HG02938 (cell line): ENCODE measurements around the gene ZNF224.
A peak's percentile ranks its signal among the peaks of the same experiment; 100 is the strongest.

ENCODE experiments used
- ATAC-seq: cut with Tn5 transposase; IDR thresholded peaks from one replicate; pipeline ENCODE4 v1.9.1; 2021; ENCODE audit warnings: mild to moderate bottlenecking, moderate library complexity; ENCODE audit not compliant: unreplicated experiment

ZNF224 gene

DNA sequence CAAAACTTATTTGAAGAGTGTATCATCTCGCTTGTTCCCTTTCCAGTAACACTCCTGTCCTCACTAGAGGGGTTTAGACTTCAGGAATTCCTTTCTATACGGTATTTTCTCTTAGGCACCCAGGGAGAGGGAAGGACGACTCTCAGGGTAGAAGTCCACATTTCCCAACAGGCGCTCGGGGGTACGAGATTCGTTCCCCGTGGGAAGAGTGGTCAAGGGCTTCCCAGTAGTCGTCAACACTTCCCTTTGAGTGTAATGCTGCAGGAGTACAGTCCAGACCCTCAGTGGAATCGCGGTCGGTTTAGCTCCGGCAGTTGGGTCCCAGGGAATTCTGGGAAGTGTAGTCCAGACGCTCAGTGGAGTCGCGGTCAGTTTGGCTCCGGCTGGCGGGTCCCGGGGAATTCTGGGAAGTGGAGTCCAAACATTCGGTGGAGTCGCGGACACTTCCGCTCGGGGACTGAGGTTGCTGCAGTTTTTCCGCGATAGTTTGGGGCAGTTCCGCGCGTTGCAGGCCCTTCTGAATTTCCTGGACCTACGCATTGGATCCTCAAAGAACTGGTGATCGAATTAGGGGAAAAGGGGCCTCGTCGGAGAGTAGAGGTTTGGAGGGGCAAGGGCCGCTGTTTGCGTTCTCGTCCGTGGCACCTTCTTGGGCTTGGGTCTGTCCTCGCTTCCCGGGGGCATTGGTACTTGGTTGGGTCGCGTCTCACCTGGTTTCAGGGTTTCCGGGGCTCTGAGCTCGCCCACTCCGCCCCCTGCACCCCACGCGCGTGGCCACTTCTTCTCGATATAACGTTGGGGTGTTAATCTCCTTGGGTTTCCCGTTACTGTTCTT, at the start of gene ZNF224:
ZNF224 (plus strand) TSS at position 431 of the 835 bp plus-strand sequence. CDS start 3,513 bp downstream, outside the sequence.
- peak; percentile 81 for ATAC-seq

DNA sequence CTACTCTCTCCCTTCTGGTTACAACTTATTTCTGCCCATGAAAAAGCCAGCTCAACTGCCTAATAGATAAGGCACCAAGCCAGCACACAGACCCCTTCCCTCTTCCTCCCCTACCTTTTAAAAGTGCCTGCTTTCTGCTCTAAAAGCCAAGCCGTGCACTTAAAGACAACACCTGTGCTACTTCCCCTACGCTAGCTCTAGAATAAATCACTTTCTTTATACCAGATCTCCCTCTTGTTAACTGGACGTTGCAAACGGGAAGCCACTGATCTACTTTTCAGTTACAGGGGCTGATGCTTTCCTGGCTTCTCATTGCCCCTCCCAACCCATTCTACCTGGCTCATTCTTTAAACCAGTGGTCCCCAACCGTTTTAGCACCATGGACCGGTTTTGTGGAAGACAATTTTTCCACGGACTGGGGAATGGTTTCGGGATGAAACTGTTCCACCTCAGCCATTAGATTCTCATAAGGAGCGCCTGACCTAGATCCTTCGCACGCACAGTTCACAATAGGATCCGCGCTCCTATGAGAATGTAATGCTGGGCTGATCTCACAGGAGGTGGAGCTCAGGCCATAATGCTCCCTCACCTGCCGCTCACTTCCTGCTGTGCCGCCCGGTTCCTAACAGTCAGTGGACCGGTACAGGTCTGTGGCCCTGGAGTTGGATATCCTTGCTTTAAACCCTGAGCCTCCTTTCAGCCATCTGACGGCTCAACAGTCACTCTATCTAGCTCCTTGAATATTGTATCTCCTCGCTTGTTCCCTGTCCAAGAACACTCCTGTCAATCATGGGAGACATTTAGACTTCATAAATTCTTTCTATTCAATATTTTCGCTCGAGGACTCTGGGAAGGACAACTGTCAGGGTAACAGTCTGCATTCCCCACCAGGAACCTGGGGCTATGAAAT, 43.2 kb upstream of the ZNF224 start:
- ATAC-seq = no peak

DNA sequence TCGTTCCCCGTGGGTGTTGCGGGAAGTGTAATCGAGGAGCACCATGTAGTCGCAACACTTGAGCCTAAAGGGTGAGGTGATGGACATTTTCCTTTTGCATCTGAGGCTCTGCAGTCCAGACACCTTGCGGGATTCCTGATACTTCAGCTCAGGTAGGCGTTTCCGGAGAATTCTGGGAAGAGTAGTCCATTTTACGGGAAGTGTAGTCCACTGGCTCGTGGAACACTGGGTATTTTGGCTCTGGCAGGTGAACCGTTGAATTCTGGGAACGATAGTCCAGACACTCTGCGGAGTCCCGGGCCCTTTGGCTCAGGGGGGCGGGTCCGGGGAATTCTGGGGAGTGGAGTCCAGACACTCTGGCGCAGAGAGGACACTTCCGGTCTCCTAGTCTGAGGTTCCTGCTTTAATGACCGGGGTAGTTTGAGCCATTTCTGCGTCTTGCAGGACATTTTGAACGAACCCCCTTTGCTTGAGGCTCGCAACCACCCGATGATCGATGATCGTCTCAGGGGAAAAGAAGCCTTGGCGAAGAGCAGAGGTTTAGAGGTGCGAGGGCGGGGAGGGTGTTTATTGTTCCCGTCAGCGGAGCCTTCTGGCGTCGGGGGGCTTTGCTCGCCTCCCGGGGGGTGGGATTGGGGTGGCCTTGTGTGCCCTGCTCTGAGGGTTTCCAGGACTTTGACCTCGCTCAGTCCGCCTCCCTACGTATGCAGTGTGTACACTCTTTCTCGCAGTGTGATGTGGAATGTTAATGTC, 42.3 kb upstream of the ZNF224 start, which contains the start of gene ZNF223:
ZNF223 (plus strand) TSS at position 387 of the 753 bp plus-strand sequence. CDS start 3,141 bp downstream, outside the sequence.
- ATAC-seq = peak; percentile 42

DNA sequence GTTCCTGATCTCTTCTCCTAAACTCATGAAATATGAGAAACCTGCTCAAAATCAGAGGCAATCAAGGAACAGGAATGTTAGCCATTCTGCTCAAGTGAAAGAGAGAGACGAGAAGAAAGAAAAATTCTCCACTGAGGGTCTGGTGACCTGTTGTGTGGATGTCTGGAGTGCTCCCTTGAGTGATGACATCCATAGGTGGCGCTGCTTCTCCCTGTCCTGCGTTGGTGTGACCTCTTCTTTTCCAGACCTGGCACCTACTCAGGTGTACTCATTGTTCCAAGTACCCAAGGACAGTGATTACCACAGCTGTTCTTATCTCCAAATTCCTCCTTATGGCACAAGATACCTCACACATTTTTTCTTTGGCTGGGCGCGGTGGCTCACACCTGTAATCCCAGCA, 38.3 kb upstream of the ZNF224 start:
- ATAC-seq = no peak

DNA sequence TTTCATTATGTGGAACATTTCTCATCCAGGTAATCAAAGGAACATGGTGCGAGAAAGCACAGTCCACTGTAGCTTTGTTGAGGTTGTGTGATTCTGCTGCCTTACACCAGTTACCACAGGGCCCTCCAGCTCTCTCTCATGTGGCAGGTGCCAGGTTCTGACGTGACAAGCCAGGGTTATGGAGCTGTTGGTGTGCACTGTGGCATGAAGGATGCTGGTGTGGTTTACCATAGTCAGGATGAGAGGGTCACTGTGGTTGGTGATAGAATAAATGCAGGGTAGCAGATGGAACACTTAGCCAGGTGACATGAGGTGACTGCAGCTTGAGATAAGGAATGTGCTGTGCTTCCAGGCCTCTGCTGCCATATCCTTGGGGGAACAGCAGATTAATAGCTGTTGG, 34.9 kb upstream of the ZNF224 start:
- ATAC-seq = no peak

DNA sequence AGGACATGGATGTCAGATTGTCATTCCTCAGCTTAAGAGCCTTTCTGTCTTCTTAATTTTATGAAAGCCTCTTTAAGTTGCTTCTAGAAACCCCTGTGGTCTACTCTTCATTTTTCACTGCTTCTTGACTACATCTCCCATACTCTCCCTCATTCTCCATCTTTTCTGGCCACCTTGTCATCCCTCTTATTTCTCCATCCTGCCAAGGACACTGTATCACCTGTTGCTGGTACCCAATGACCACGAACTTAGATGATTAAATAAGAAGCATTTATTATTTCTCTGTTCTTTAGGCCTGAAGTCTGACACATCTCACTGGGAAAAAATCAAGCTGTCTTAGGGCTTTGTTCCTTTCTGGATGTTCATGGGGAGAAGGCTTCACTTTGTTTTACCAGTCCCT, 33.1 kb upstream of the ZNF224 start:
- ATAC-seq = no peak

DNA sequence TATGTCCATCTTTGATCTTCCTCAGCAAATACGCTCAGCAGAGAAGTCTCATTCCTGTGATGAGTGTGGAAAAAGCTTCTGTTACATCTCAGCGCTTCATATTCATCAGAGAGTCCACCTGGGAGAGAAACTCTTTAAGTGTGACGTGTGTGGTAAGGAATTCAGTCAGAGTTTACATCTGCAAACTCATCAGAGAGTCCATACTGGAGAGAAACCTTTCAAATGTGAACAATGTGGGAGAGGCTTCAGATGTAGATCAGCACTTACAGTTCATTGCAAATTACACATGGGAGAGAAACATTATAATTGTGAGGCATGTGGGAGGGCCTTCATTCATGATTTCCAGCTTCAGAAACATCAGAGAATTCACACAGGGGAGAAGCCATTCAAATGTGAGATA, 27.9 kb upstream of the ZNF224 start:
- no peak for ATAC-seq

DNA sequence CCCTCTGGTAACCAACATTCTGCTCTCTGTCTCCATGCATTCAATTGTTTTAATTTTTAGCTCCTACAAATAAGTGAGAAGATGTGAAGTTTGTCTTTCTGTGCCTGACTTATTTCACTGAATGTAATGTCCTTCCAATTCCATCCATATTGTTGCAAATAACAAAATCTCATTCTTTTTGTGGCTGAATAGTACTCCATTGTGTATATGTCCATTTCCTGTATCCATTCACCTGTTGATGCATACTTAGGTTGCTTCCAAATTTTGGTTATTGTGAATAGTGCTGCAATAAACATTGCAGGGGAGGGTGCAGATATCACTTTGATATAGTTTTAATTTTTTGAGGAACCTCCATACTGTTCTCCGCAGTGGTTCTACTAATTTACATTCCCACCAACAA, 24.7 kb upstream of the ZNF224 start:
- ATAC-seq = no peak

DNA sequence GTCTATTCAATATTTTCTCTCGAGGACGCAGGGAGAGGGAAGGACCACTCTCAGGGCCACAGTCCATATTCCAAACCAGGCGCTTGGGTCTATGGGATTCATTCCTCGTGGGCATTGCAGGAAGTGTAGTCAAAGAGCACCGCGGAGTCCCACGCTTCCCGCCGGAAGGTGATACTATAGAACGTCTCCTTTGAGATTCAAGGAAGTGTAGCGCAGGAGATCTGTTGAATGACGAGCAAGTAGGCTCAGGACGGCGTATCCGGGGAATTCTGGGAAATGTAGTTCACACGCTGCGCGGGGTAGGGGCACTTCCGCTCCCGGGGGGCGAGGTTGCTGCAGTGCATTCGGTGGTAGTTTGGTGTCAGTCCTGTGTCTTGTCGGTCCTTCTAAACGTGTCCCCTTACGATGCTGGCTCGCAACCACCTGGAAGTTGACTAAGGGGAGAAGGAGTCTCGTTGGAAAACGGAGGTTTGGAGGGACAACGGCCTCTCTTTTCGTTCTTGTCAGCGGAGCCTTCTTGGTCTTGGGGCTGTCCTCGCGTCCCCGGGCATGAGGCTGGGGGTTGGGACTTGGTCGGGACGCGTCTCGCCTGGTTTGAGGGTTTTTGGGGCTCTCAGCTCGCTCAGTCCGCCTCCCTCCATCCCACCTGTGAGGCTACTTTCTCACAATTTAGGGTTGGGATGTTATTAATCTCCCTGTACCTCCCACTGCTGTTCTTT, 22.2 kb upstream of the ZNF224 start, which contains the start of gene ZNF284:
ZNF284 (plus strand) TSS at position 336 of the 719 bp plus-strand sequence. CDS start 4,231 bp downstream, outside the sequence.
- peak; percentile 97 for ATAC-seq

DNA sequence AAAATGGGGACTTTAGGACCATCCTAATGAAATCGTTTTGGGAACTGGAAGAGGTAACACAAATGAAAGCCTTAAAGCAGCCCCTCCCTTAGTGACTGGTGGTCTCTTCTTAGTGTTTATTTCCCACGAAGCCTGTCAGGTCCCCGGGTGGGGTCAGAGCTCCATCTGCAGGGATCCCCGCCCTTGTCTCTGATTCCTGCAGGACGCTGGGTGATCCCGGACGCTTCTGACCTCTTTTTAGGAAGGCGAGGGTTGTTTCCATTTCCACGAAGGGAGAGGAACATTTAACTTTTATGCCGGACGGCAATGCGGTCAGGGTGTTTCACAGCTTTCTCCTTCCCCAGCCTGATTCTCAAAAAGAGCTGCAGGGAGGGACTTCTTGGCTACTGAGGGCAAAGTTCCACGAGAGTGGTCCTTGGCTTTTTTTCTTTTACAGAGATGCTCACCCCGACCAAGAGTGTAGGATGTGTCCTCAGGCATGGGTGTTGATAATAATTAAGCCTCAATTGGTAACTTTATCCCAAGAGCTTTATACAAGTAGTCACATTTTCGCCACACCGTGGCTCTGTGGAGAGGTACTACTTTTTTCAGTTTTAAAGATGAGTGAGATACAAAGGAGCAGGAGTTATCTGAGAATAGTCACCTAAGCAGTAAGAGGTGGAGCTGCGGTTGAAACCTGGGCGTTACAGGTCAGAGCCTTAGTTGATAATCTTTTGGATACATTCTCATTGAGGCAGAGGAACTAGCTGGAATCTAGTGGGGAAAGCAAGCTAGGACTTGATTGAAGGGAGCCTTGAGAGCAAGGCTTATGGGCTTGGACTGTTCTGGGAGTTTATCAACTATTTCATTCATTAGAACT, 21.4 kb upstream of the ZNF224 start:
- no peak for ATAC-seq

DNA sequence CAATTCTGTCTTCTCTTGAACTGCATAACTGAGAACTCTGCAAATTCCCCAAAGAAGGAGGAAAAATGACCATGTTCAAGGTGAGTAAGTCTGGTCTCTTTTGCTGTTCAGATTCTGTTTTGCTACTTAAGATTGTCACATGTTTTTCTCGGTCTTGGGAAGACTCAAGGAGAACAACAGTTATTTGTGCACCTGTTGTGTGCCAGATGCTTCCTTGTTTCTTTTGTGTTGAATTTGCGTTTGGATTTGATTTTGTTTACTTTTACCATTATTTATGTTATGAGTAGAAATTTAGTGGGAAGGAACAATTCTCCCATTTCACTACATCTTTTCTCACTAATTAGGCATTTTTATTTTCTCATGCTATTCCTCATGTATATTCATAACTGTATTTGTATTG, 17.8 kb upstream of the ZNF224 start:
- ATAC-seq = no peak

DNA sequence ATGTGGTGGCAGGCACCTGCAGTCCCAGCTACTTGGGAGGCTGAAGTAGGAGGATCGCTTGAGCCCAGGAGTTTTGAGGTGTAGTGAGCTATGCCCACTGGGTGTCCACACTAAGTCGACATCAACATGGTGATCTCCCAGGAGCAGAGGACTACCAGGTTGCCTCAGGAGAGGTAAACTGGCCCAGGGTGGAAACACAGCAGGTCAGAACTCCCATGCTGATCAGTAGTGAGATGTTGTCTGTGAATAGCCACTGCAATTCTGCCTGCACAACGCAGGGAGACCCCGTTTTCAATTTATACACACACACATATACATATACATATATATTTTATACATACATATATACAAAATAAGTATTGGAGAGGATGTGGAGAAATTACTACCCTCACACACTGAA, 2.1 kb upstream of the ZNF224 start:
- ATAC-seq = no peak

DNA sequence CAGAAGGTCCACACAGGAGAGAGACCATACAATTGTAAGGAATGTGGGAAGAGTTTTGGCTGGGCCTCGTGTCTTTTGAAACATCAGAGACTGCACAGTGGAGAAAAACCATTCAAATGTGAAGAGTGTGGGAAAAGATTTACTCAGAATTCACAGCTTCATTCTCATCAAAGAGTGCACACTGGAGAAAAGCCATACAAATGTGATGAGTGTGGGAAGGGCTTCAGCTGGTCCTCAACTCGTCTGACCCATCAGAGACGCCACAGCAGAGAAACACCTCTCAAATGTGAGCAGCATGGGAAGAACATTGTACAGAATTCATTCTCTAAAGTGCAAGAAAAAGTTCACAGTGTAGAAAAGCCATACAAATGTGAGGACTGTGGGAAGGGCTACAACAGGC, 13.6 kb downstream of the ZNF224 start:
- no peak for ATAC-seq

DNA sequence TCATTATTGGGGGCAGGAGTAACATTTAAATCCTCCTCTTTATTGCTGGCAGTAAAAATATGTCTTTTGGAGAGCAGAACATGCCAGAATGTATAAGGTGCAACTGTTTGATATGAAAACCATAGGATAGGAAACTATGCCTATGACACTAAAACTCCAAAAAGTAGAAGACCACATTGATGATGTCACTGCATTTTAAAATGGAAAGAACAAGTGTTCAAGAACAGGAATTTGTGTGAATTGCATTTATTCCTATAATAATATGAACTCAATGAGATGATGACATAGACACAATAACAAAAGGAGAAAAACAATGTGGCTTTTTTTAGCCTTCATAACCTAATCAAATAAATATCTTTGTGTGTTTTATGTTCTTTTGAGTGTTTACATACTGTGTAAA, 15.3 kb downstream of the ZNF224 start:
- no peak for ATAC-seq

DNA sequence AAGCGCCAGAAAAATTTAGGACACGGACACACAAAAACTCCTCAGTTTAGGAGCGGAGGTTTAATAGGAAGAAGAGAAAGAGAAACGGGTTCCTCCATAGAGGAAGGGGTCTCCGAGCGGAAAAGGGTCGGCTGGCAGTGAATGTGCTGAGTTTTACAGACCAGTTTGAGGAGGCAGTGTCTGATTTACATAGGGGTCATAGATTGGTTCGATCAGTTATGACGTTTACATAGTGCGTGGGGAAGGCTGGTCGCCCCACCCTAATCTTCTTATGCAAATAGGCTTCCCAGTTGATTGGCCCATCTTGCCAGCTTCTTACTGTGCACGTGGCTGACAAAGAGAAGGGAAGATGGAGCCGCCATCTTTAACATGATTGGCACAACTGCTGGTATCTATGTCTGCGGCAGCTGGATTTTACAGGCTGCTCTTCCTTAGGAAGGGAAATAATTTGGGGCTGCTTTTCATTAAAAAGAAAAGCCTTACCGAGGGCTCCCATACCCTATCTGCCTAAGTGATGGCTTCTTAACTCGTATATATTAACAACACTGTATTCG, 17.8 kb downstream of the ZNF224 start:
- no peak for ATAC-seq

DNA sequence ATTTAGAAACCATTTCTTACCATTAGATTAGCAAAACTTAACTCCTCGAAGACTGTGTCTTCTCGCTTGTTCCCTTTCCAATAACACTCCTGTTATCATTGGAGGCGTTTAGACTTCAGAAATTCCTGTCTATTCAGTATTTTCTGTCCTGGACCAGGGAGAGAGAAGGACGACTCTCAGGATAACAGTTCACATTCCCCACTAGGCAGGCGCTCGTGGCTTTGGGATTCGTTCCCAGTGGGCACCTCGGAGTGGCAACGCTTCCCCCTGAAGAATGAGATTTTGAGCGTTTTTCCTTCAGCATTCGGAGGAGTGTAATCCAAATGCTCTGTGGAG, 18.6 kb downstream of the ZNF224 start:
- peak; percentile 5 for ATAC-seq

DNA sequence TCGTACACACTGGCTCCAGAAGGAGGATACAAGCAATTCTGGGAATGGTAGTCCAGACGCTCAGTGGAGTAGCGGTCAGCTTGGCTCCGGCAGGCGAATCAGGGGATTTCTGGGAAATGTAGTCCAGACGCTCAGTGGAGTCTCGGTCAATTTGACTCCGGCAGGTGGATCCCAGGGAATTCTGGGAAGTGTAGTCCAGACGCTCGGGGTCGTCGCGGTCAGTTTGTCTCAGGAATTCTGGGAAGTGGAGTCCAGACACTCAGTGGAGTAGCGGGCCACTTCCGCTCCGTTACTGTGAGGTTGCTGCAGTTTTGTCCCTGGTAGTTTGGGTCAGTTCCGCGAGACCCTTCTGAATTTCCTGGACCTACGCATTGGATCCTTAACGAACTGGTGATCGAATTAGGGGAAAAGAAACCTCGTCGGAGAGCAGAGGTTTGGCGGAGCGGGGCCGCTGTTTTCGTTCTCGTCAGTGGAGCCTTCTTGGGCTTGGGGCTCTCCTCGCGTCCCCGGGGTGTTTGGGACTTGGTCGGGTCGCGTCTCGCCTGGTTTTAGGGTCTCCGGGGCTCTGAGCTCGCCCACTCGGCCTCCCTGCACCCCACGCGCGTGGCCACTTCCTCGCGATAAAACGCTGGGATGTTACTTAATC, 19.1 kb downstream of the ZNF224 start, which contains the start of gene ZNF225:
ZNF225 (plus strand) TSS at position 262 of the 646 bp plus-strand sequence. CDS start 2,429 bp downstream, outside the sequence.
- peak; percentile 93 for ATAC-seq

DNA sequence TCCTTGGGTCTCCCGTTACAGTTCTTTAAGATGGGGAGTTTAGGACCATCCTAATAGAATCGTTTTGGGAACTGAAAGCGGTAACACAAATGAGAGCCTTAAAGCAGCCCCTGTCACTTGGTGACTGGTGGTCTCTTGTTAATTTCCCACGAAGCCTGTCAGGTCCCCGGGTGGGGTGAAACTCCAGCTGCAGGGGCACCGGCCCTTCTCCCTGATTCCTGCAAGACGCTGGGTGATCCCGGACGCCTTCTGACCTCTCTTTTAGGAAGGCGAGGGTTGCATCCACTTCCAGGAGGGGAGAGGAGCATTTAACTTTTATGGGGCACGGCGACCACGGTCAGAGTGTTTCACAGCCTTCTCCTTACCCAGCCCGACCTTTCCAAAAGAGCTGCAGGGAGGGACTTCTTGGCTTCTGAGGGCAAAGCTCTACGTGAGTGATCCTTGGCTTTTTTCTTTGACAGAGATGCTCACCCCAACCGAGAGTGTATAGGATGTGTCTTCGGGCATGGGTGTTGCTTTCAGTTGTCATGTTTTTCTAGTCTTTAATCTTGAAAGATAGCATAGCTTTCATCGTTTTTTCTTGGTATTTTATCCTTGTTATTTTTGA, 19.7 kb downstream of the ZNF224 start:
- ATAC-seq = peak; percentile 10
